HG02642 (cell line): Measurements from ENCODE around the gene ELP2.
"Not testable (repeated sequence)": the region's sequence is repeated elsewhere in the genome, so short reads cannot be mapped to it uniquely, and the experiment has no call there.

ENCODE experiments used
- ATAC-seq: cut with Tn5 transposase; IDR thresholded peaks from one replicate; pipeline ENCODE4 v1.9.1; 2021; ENCODE audit warnings: mild to moderate bottlenecking; ENCODE audit not compliant: unreplicated experiment, poor library complexity

Gene ELP2

GRCh38 chr18:36153771-36154170 lies 24.1 kb downstream of the ELP2 start:
- no peak for ATAC-seq

GRCh38 chr18:36155851-36156757 lies 26.4 kb downstream of the ELP2 start:
- no peak for ATAC-seq

- ATAC-seq: no peak
Observed at GRCh38 chr18:36157441-36157840, 27.7 kb downstream of the ELP2 start.

- no peak for ATAC-seq
Observed at GRCh38 chr18:36158266-36158867, 28.7 kb downstream of the ELP2 start.

GRCh38 chr18:36160959-36161371 lies 31.3 kb downstream of the ELP2 start:
- ATAC-seq: no peak

GRCh38 chr18:36162981-36163380 lies 33.3 kb downstream of the ELP2 start:
- no peak for ATAC-seq

- ATAC-seq: no peak
Observed at GRCh38 chr18:36167692-36168218, 38.1 kb downstream of the ELP2 start.

GRCh38 chr18:36168296-36168695 lies 38.6 kb downstream of the ELP2 start:
- ATAC-seq: not testable (repeated sequence)

GRCh38 chr18:36169938-36170337 lies 40.2 kb downstream of the ELP2 start:
- no peak for ATAC-seq

GRCh38 chr18:36175481-36175880 lies 45.8 kb downstream of the ELP2 start:
- no peak for ATAC-seq

GRCh38 chr18:36176177-36176584 lies 46.5 kb downstream of the ELP2 start:
- no peak for ATAC-seq

GRCh38 chr18:36176711-36177110 lies 47.0 kb downstream of the ELP2 start:
- no peak for ATAC-seq

- no peak for ATAC-seq
Observed at GRCh38 chr18:36177913-36178312, 48.2 kb downstream of the ELP2 start.

GRCh38 chr18:36179562-36180355 lies 50.1 kb downstream of the ELP2 start:
- ATAC-seq: no peak

GRCh38 chr18:36181441-36181840 lies 51.7 kb downstream of the ELP2 start:
- no peak for ATAC-seq

- no peak for ATAC-seq
Observed at GRCh38 chr18:36181898-36182506, 52.3 kb downstream of the ELP2 start.

- ATAC-seq: no peak
Observed at GRCh38 chr18:36183033-36183432, 53.3 kb downstream of the ELP2 start.

GRCh38 chr18:36183987-36184386 lies 54.3 kb downstream of the ELP2 start:
- ATAC-seq: no peak

GRCh38 chr18:36185157-36185556 lies 55.5 kb downstream of the ELP2 start:
- ATAC-seq: no peak

- no peak for ATAC-seq
Observed at GRCh38 chr18:36185901-36186460, 56.3 kb downstream of the ELP2 start.
